ENCODE data around the gene AGRP.

DNA sequence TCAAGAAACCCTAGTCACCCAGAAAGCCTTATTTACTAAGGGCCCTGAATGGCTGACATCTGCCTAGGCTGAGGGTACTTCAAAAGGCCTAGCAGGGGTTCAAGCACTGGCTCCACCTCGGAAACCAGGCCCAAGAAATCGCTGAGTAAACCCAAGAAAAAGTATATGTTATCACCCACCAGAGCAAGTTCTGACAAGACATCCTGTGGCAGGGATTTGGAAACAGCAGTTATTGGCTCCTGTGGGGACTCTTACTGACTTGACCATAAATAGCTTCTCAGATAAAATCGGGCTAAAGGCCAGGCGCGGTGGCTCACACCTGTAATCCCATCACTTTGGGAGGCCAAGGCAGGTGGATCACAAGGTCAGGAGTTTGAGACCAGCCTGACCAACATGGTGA, 14.6 kb downstream of the AGRP start:
- TF ChIP-seq, protein P1, sequence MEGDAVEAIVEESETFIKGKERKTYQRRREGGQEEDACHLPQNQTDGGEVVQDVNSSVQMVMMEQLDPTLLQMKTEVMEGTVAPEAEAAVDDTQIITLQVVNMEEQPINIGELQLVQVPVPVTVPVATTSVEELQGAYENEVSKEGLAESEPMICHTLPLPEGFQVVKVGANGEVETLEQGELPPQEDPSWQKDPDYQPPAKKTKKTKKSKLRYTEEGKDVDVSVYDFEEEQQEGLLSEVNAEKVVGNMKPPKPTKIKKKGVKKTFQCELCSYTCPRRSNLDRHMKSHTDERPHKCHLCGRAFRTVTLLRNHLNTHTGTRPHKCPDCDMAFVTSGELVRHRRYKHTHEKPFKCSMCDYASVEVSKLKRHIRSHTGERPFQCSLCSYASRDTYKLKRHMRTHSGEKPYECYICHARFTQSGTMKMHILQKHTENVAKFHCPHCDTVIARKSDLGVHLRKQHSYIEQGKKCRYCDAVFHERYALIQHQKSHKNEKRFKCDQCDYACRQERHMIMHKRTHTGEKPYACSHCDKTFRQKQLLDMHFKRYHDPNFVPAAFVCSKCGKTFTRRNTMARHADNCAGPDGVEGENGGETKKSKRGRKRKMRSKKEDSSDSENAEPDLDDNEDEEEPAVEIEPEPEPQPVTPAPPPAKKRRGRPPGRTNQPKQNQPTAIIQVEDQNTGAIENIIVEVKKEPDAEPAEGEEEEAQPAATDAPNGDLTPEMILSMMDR (IDR thresholded peaks at IDR 0.05): no peak
- TF ChIP-seq POLR2A (IDR thresholded peaks at IDR 0.05): no peak
- no peak for TF ChIP-seq POLR2AphosphoS5 (IDR thresholded peaks at IDR 0.05)

All from transverse colon (tissue), 4 donors.